PC-3 (cell line): Measurements from ENCODE around the gene ATP2B2. TPM values are rescaled to one million over a fixed set of nuclear protein-coding genes. Genes with fewer than 3 reads are reported as not detected.

ENCODE experiments used
- ATAC-seq: fragments of 200-7000 bp; cut with Tn5 transposase; 2 replicates; pipeline ENCODE4 v1.9.1; 2020; ENCODE audit warnings: mild to moderate bottlenecking, moderate library complexity
- BruUV-seq: library from RNA; stranded (reverse); fragments of 400-500 nt; replicated peaks from 2 replicates; lab custom pipeline; 2021; lab: Mats Ljungman, UMichigan
- CTCF ChIA-PET: fragments of 300-600 bp; sonication (Branson Sonifier 250); formaldehyde crosslinking; loops from one replicate; lab custom pipeline; 2022; ENCODE audit warnings: antibody characterized with exemption; lab: Charles Lee
- POLR2A ChIA-PET: fragments of 300-600 bp; sonication (Branson Sonifier 250); formaldehyde crosslinking; loops from one replicate; lab custom pipeline; 2022; ENCODE audit warnings: antibody characterized with exemption; ENCODE audit not compliant: unreplicated experiment; lab: Charles Lee
- DNase-seq: peaks from one replicate; pipeline ENCODE4 v3.0.0-alpha.2; 2015
- H2AFZ ChIP-seq: fragments of 300-600 bp; sonication (generic); 2 replicates; pipeline ENCODE4 v1.6.0; 2016; ENCODE audit warnings: antibody characterized with exemption, low read length
- H3F3A ChIP-seq: fragments of 300-600 bp; sonication (generic); one replicate; pipeline ENCODE4 v1.6.0; 2017; ENCODE audit warnings: antibody characterized with exemption, low read length, control low read depth, mild to moderate bottlenecking; ENCODE audit not compliant: unreplicated experiment
- H3K27ac ChIP-seq: fragments of 300-600 bp; sonication (generic); 2 replicates; pipeline ENCODE4 v1.5.1; 2016; ENCODE audit warnings: mild to moderate bottlenecking, low read length
- H3K27me3 ChIP-seq: fragments of 300-600 bp; sonication (generic); 2 replicates; pipeline ENCODE4 v1.6.1; 2016; ENCODE audit warnings: low read length, mixed read lengths
- H3K36me3 ChIP-seq: fragments of 300-600 bp; sonication (generic); 2 replicates; pipeline ENCODE4 v1.6.1; 2016; ENCODE audit warnings: low read depth, mixed run types, low read length, mixed read lengths
- H3K4me1 ChIP-seq: fragments of 300-600 bp; sonication (generic); 2 replicates; pipeline ENCODE4 v1.5.1; 2016; ENCODE audit warnings: low read length; ENCODE audit not compliant: insufficient read depth
- H3K4me2 ChIP-seq: fragments of 300-600 bp; sonication (generic); 2 replicates; pipeline ENCODE4 v1.6.0; 2016; ENCODE audit warnings: low read length
- H3K4me3 ChIP-seq: fragments of 300-600 bp; sonication (generic); 2 replicates; pipeline ENCODE4 v1.5.1; 2016; ENCODE audit warnings: mild to moderate bottlenecking, low read length, mixed read lengths
- H3K79me2 ChIP-seq: fragments of 300-600 bp; sonication (generic); 2 replicates; pipeline ENCODE4 v1.6.1; 2017; ENCODE audit warnings: low read length, mixed read lengths
- H3K9ac ChIP-seq: fragments of 300-600 bp; sonication (generic); 2 replicates; pipeline ENCODE4 v1.6.0; 2016; ENCODE audit warnings: mild to moderate bottlenecking, low read length
- H3K9me2 ChIP-seq: fragments of 300-600 bp; sonication (generic); replicated peaks from 2 replicates; pipeline ENCODE4 v1.6.1; 2016; ENCODE audit warnings: mixed run types, low read length, mixed read lengths
- H3K9me3 ChIP-seq: fragments of 300-600 bp; sonication (generic); 2 replicates; pipeline ENCODE4 v1.6.1; 2016; ENCODE audit warnings: low read length, mixed read lengths
- H4K20me1 ChIP-seq: fragments of 300-600 bp; sonication (generic); 2 replicates; pipeline ENCODE4 v1.6.1; 2016; ENCODE audit warnings: low read length, mixed read lengths
- CTCF ChIP-seq: fragments of 300-600 bp; sonication (generic); conservative IDR thresholded peaks from 2 replicates; pipeline ENCODE4 v1.5.1; 2017; ENCODE audit warnings: antibody characterized with exemption, low read depth, mild to moderate bottlenecking, low read length
- EZH2 ChIP-seq: fragments of 300-600 bp; sonication (generic); IDR thresholded peaks from one replicate; pipeline ENCODE4 v1.6.1; 2017; ENCODE audit warnings: antibody characterized with exemption, mild to moderate bottlenecking, low read length; ENCODE audit not compliant: unreplicated experiment
- EZH2phosphoT487 ChIP-seq: fragments of 300-600 bp; sonication (generic); IDR thresholded peaks from 2 replicates; pipeline ENCODE4 v1.6.1; 2018; ENCODE audit warnings: mild to moderate bottlenecking, antibody characterized with exemption, low read length, borderline replicate concordance
- intact Hi-C: fragments of 100-400 bp; cut with micrococcal nuclease; formaldehyde crosslinking; loops from 2 replicates; pipeline ENCODE4 v1.9.0; 2023
- total RNA-seq: library from RNA; depleted of rRNA; stranded (reverse); fragments of >200 nt; gene quantifications from 2 replicates; pipeline ENCODE4 v1.2.3, GENCODE V29; 2014

ATP2B2 gene
- total RNA-seq, 1 experiment from 2014 or later, result not detected

- Histone ChIP-seq H3K27me3 (peaks cover 10% of the 10 kb centered on the region), H3K9me2 (no peaks in the 10 kb centered on the region), H3K4me1 (no peaks in the 10 kb centered on the region), H3K36me3 (no peaks in the 10 kb centered on the region), H4K20me1 (no peaks in the 10 kb centered on the region), H3F3A (no peaks in the 10 kb centered on the region), H3K9me3 (no peaks in the 10 kb centered on the region), H3K4me2 (no peak overlapping the region), H3K79me2 (no peaks in the 10 kb centered on the region), H3K4me3 (no peak overlapping the region), H3K27ac (no peak overlapping the region), H3K9ac (no peak overlapping the region), H2AFZ (no peak overlapping the region)
- intact Hi-C loops, result no loop called here
- peak; percentile 59 for ATAC-seq
- BruUV-seq, result no TSS peak
- no peak for TF ChIP-seq EZH2phosphoT487
- TF ChIP-seq EZH2, result no peak
- no peak for TF ChIP-seq CTCF
- CTCF ChIA-PET, result no interaction called here
- POLR2A ChIA-PET, result no interaction called here
- DNase-seq, result peak; percentile 37
These were observed 131.6 kb downstream of the ATP2B2 start for GRCh38 chr3:10373686-10374261.

GRCh38 chr3:10371789-10372188, 133.6 kb downstream of the ATP2B2 start:
- ChIA-PET CTCF (no interaction called here), POLR2A (no interaction called here)
- H4K20me1 ChIP-seq, result no peaks in the 10 kb centered on the region
- ATAC-seq (no peak), DNase-seq (no peak)
- peaks cover 8% of the 10 kb centered on the region for H3K4me1 ChIP-seq
- TF ChIP-seq CTCF (no peak), EZH2phosphoT487 (no peak), EZH2 (no peak)
- no peaks in the 10 kb centered on the region for H3K79me2 ChIP-seq
- no peak overlapping the region for H3K4me2 ChIP-seq
- intact Hi-C loops, result no loop called here
- H3F3A ChIP-seq, result no peaks in the 10 kb centered on the region
- no peak overlapping the region for H3K9ac ChIP-seq
- H3K27me3 ChIP-seq, result peaks cover 4% of the 10 kb centered on the region; the same call in 1 of the 2 replicates
- H3K9me3 ChIP-seq, result no peaks in the 10 kb centered on the region
- no peaks in the 10 kb centered on the region for H3K9me2 ChIP-seq
- H3K4me3 ChIP-seq, result no peak overlapping the region
- H2AFZ ChIP-seq, result no peak overlapping the region
- no peak overlapping the region for H3K27ac ChIP-seq
- BruUV-seq, result no TSS peak
- H3K36me3 ChIP-seq, result no peaks in the 10 kb centered on the region

- H3K9me3 ChIP-seq, result no peaks in the 10 kb centered on the region
- H3K4me2 ChIP-seq, result no peak overlapping the region
- H3K27ac ChIP-seq, result no peak overlapping the region
- H3K36me3 ChIP-seq, result no peaks in the 10 kb centered on the region
- no peak overlapping the region for H3K4me3 ChIP-seq
- H3K79me2 ChIP-seq, result no peaks in the 10 kb centered on the region
- TF ChIP-seq EZH2, result no peak
- no peak for TF ChIP-seq CTCF
- no peak for TF ChIP-seq EZH2phosphoT487
- ATAC-seq (no peak), DNase-seq (no peak)
- peaks cover 1% of the 10 kb centered on the region; the same call in 1 of the 2 replicates for H3K27me3 ChIP-seq
- no peak overlapping the region for H3K9ac ChIP-seq
- no peaks in the 10 kb centered on the region for H3F3A ChIP-seq
- no peak overlapping the region for H2AFZ ChIP-seq
- no peaks in the 10 kb centered on the region for H4K20me1 ChIP-seq
- intact Hi-C loops, result no loop called here
- H3K4me1 ChIP-seq, result peaks cover 13% of the 10 kb centered on the region
- ChIA-PET POLR2A (no interaction called here), CTCF (interaction anchor here (0.7 kb wide), 1 partner anchor 321 kb away, joined by 5 read pairs; no protein-coding TSS in a partner anchor)
- no TSS peak for BruUV-seq
- no peaks in the 10 kb centered on the region for H3K9me2 ChIP-seq
These were observed 134.2 kb downstream of the ATP2B2 start for GRCh38 chr3:10371167-10371566.
